H9 (cell line): ENCODE data around the gene ETV6. TPM values are rescaled to one million over a fixed set of nuclear protein-coding genes. Genes with fewer than 3 reads are reported as not detected.

Experiments
- DNase-seq: peaks from one replicate; pipeline ENCODE4 v3.0.0-alpha.2; 2017
- H2AFZ ChIP-seq: one replicate; pipeline ENCODE4 v1.6.1; 2013; ENCODE audit warnings: mild to moderate bottlenecking, low read length, control low read depth, moderate library complexity
- H2AK5ac ChIP-seq: 2 replicates; pipeline ENCODE4 v1.6.1; 2013; ENCODE audit warnings: low read length, control low read depth, mixed read lengths; ENCODE audit not compliant: insufficient read length
- H2BK120ac ChIP-seq: one replicate; pipeline ENCODE4 v1.6.1; 2013; ENCODE audit warnings: low read depth, mild to moderate bottlenecking, low read length, control low read depth, inconsistent platforms; ENCODE audit not compliant: poor library complexity, severe bottlenecking
- H2BK12ac ChIP-seq: 2 replicates; pipeline ENCODE4 v1.6.1; 2013; ENCODE audit warnings: low read length, control low read depth, mixed read lengths, low read depth; ENCODE audit not compliant: insufficient read length
- H2BK15ac ChIP-seq: 2 replicates; pipeline ENCODE4 v1.6.1; 2013; ENCODE audit warnings: low read depth, low read length, control low read depth
- H2BK20ac ChIP-seq: one replicate; pipeline ENCODE4 v1.6.1; 2013; ENCODE audit warnings: low read depth, mild to moderate bottlenecking, low read length, control low read depth, inconsistent platforms; ENCODE audit not compliant: poor library complexity, severe bottlenecking
- H2BK5ac ChIP-seq: 2 replicates; pipeline ENCODE4 v1.6.1; 2013; ENCODE audit warnings: low read length, control low read depth, mixed read lengths; ENCODE audit not compliant: insufficient read length
- H3K14ac ChIP-seq: 2 replicates; pipeline ENCODE4 v1.6.1; 2013; ENCODE audit warnings: low read length, control low read depth; ENCODE audit not compliant: insufficient read depth
- H3K18ac ChIP-seq: 2 replicates; pipeline ENCODE4 v1.6.1; 2013; ENCODE audit warnings: low read depth, mild to moderate bottlenecking, mixed read lengths, low read length, control low read depth; ENCODE audit not compliant: insufficient read length
- H3K23ac ChIP-seq: 2 replicates; pipeline ENCODE4 v1.6.1; 2013; ENCODE audit warnings: low read length, control low read depth, mixed read lengths, low read depth; ENCODE audit not compliant: insufficient read length
- H3K23me2 ChIP-seq: 2 replicates; pipeline ENCODE4 v1.6.1; 2013; ENCODE audit warnings: low read depth, mild to moderate bottlenecking, mixed read lengths, low read length, control low read depth; ENCODE audit not compliant: insufficient read length, poor library complexity, severe bottlenecking
- H3K27ac ChIP-seq: 2 replicates; pipeline ENCODE4 v1.5.1; 2013; ENCODE audit warnings: low read length, control low read depth, mixed read lengths, low read depth; ENCODE audit not compliant: insufficient read length
- H3K27me3 ChIP-seq: 2 replicates; pipeline ENCODE4 v1.6.1; 2013; ENCODE audit warnings: low read length, control low read depth, inconsistent platforms; ENCODE audit not compliant: insufficient read depth
- H3K4ac ChIP-seq: 2 replicates; pipeline ENCODE4 v1.6.1; 2013; ENCODE audit warnings: low read depth, mild to moderate bottlenecking, control low read depth, inconsistent platforms, low read length, moderate library complexity
- H3K4me1 ChIP-seq: 2 replicates; pipeline ENCODE4 v1.6.1; 2013; ENCODE audit warnings: low read length, control low read depth, inconsistent platforms; ENCODE audit not compliant: insufficient read depth
- H3K4me2 ChIP-seq: 2 replicates; pipeline ENCODE4 v1.6.1; 2013; ENCODE audit warnings: low read length, control low read depth, mixed read lengths; ENCODE audit not compliant: insufficient read length, insufficient read depth
- H3K56ac ChIP-seq: 2 replicates; pipeline ENCODE4 v1.6.1; 2013; ENCODE audit warnings: low read depth, mild to moderate bottlenecking, mixed read lengths, low read length, control low read depth; ENCODE audit not compliant: insufficient read length
- H3K79me1 ChIP-seq: 2 replicates; pipeline ENCODE4 v1.6.1; 2013; ENCODE audit warnings: low read depth, mild to moderate bottlenecking, moderate library complexity, low read length, control low read depth, inconsistent platforms; ENCODE audit not compliant: insufficient read depth, poor library complexity, severe bottlenecking
- H3K79me2 ChIP-seq: 2 replicates; pipeline ENCODE4 v1.6.1; 2013; ENCODE audit warnings: low read length, control low read depth, inconsistent platforms; ENCODE audit not compliant: insufficient read depth
- H3K9ac ChIP-seq: 2 replicates; pipeline ENCODE4 v1.6.1; 2013; ENCODE audit warnings: low read length, control low read depth, mixed read lengths; ENCODE audit not compliant: insufficient read length; ENCODE audit errors: extremely low read depth
- H3K9me3 ChIP-seq: one replicate; pipeline ENCODE4 v1.6.1; 2013; ENCODE audit warnings: low read depth, low read length, inconsistent platforms; ENCODE audit not compliant: control insufficient read depth
- H3T11ph ChIP-seq: one replicate; pipeline ENCODE4 v1.6.1; 2013; ENCODE audit warnings: mild to moderate bottlenecking, low read length, control low read depth, inconsistent platforms
- H4K20me1 ChIP-seq: one replicate; pipeline ENCODE4 v1.6.1; 2013; ENCODE audit not compliant: control insufficient read depth, insufficient read length, insufficient read depth
- H4K5ac ChIP-seq: 2 replicates; pipeline ENCODE4 v1.6.1; 2013; ENCODE audit warnings: low read depth, mild to moderate bottlenecking, mixed read lengths, low read length, control low read depth; ENCODE audit not compliant: insufficient read length
- H4K8ac ChIP-seq: replicated peaks from 2 replicates; pipeline ENCODE4 v1.6.1; 2013; ENCODE audit warnings: low read length, control low read depth, mixed read lengths, low read depth; ENCODE audit not compliant: insufficient read length
- H4K91ac ChIP-seq: 2 replicates; pipeline ENCODE4 v1.6.1; 2013; ENCODE audit warnings: low read depth, mild to moderate bottlenecking, moderate library complexity, mixed read lengths, low read length, control low read depth; ENCODE audit not compliant: insufficient read length
- H3K27ac Mint-ChIP-seq, 3 experiments: 2 replicates in 2 of 3; 3 replicates in 1 of 3; pipeline ENCODE4 v1.8.0; 2020 to 2021; ENCODE audit warnings: mixed read lengths in 3 of 3, mild to moderate bottlenecking in 1 of 3, moderate library complexity in 1 of 3
- H3K27me3 Mint-ChIP-seq: 2 replicates; pipeline ENCODE4 v1.8.0; 2021; ENCODE audit warnings: low read depth, mild to moderate bottlenecking, moderate library complexity, mixed read lengths
- H3K36me3 Mint-ChIP-seq, 3 experiments: 2 replicates in 2 of 3; 3 replicates in 1 of 3; pipeline ENCODE4 v1.8.0; 2020 to 2021; ENCODE audit warnings: low read depth in 3 of 3, mixed read lengths in 3 of 3; ENCODE audit not compliant: insufficient read depth in 1 of 3
- H3K4me1 Mint-ChIP-seq, 2 experiments: 2 replicates each; pipeline ENCODE4 v1.8.0; 2020; ENCODE audit warnings: mixed read lengths in 2 of 2
- H3K4me3 Mint-ChIP-seq, 2 experiments: 2 replicates in 1 of 2; 3 replicates in 1 of 2; pipeline ENCODE4 v1.8.0; 2020 to 2021; ENCODE audit warnings: mild to moderate bottlenecking in 2 of 2, mixed read lengths in 2 of 2, moderate library complexity in 1 of 2
- H3K9me3 Mint-ChIP-seq, 2 experiments: 2 replicates in 1 of 2; 3 replicates in 1 of 2; pipeline ENCODE4 v1.8.0; 2020; ENCODE audit warnings: mild to moderate bottlenecking in 2 of 2, mixed read lengths in 2 of 2, moderate library complexity in 1 of 2
- WGBS: extraction: QIAGEN DNeasy Blood & Tissue Kit; methylation state at CpG from one replicate; pipeline ENCODE4 v1.1.7; 2013; ENCODE audit warnings: missing lambda C conversion rate, low lambda C conversion rate, mixed read lengths; ENCODE audit not compliant: insufficient read length; ENCODE audit errors: extremely low coverage; 5-methylcytosine and 5-hydroxymethylcytosine counted together
- total RNA-seq: library from RNA; stranded (reverse); gene quantifications from 2 replicates; pipeline ENCODE4 v1.2.1, GENCODE V29; 2021
- TF ChIP-seq, protein P1 (sequence below): fragments of 200-600 bp; sonication (generic); conservative IDR thresholded peaks from 3 replicates; pipeline ENCODE4 v1.8.0; 2021; ENCODE audit warnings: antibody characterized with exemption, mild to moderate bottlenecking

ETV6 gene
- total RNA-seq, 1 experiment from 2014 or later: 28.7 TPM

DNA sequence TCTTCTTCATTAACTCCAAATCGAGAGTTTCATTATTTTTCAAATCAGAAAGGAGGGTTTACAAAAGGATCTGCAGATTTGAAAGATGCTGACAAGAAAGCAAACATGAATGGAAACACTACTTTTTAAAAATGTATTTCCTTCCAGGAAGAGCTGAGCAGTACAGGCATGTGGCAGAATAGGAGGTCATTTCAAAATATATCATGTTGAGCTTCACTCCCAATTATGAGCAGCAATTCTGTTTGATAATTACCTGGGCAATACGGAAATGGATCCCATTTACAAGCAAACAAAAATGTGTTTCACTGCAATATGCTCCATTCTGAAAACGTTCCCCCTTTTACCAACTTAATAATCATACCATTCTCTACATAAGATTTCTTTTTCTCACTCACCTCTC is 273.6 kb downstream of the ETV6 start:
- Histone ChIP-seq H3K56ac (no peak overlapping the region), H4K5ac (no peak overlapping the region), H3K14ac (no peak overlapping the region), H2BK120ac (no peak overlapping the region), H3K79me1 (no peaks in the 10 kb centered on the region), H3K27ac (no peak overlapping the region), H3K23me2 (no peaks in the 10 kb centered on the region), H4K91ac (no peak overlapping the region), H4K20me1 (no peaks in the 10 kb centered on the region), H2AK5ac (no peak overlapping the region), H3K4me2 (no peak overlapping the region), H3K27me3 (no peaks in the 10 kb centered on the region), H4K8ac (no peak overlapping the region), H3K79me2 (no peaks in the 10 kb centered on the region), H2BK20ac (no peak overlapping the region), H2BK12ac (no peak overlapping the region), H3K4ac (no peak overlapping the region), H3K18ac (no peak overlapping the region), H3K9me3 (no peaks in the 10 kb centered on the region), H2AFZ (no peak overlapping the region), H2BK5ac (no peak overlapping the region), H3T11ph (no peak overlapping the region), H3K23ac (no peak overlapping the region), H3K9ac (no peak overlapping the region), H2BK15ac (no peak overlapping the region), H3K4me1 (no peaks in the 10 kb centered on the region)
- H3K4me3 Mint-ChIP-seq: no peak overlapping the region
- no peak for DNase-seq
- H3K27ac Mint-ChIP-seq: no peak overlapping the region
- WGBS: 100% methylated on average over 1 of the region's 3 CpGs
- H3K4me1 Mint-ChIP-seq: peaks cover 3 to 5% of the 10 kb centered on the region in 2 experiments; a peak in 2 of 4 replicates
- no peaks in the 10 kb centered on the region for H3K36me3 Mint-ChIP-seq
- TF ChIP-seq, protein P1, sequence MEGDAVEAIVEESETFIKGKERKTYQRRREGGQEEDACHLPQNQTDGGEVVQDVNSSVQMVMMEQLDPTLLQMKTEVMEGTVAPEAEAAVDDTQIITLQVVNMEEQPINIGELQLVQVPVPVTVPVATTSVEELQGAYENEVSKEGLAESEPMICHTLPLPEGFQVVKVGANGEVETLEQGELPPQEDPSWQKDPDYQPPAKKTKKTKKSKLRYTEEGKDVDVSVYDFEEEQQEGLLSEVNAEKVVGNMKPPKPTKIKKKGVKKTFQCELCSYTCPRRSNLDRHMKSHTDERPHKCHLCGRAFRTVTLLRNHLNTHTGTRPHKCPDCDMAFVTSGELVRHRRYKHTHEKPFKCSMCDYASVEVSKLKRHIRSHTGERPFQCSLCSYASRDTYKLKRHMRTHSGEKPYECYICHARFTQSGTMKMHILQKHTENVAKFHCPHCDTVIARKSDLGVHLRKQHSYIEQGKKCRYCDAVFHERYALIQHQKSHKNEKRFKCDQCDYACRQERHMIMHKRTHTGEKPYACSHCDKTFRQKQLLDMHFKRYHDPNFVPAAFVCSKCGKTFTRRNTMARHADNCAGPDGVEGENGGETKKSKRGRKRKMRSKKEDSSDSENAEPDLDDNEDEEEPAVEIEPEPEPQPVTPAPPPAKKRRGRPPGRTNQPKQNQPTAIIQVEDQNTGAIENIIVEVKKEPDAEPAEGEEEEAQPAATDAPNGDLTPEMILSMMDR: no peak
- H3K27me3 Mint-ChIP-seq: no peaks in the 10 kb centered on the region; the same call in 1 of the 2 replicates
- no peaks in the 10 kb centered on the region for H3K9me3 Mint-ChIP-seq
